Skeletal muscle tissue (tissue), 4 donors: ENCODE results near the gene DHRS3. TPM values are rescaled to one million over a fixed set of nuclear protein-coding genes. Genes with fewer than 3 reads are reported as not detected.

Experiments
- H3K27ac ChIP-seq: one replicate; pipeline ENCODE4 v1.7.0; 2013; ENCODE audit warnings: mild to moderate bottlenecking, low read depth, low read length, inconsistent platforms
- H3K27me3 ChIP-seq, 3 donors: one replicate each; pipeline ENCODE4 v1.7.0; 2013; ENCODE audit warnings: low read length in 3 of 3; ENCODE audit not compliant: control insufficient read depth in 3 of 3, insufficient read depth in 3 of 3
- H3K36me3 ChIP-seq, 3 donors: one replicate each; pipeline ENCODE4 v1.7.0; 2013; ENCODE audit warnings: low read length in 3 of 3; ENCODE audit not compliant: control insufficient read depth in 3 of 3, insufficient read depth in 3 of 3
- H3K4me1 ChIP-seq, 3 donors: one replicate each; pipeline ENCODE4 v1.7.0; 2013; ENCODE audit warnings: low read length in 3 of 3, mild to moderate bottlenecking in 3 of 3; ENCODE audit not compliant: control insufficient read depth in 3 of 3, insufficient read depth in 3 of 3
- H3K4me3 ChIP-seq, 3 donors: one replicate each; pipeline ENCODE4 v1.7.0; 2013; ENCODE audit warnings: low read length in 3 of 3
- H3K9ac ChIP-seq, 3 donors: one replicate each; pipeline ENCODE4 v1.7.0; 2013; ENCODE audit warnings: low read length in 3 of 3, mild to moderate bottlenecking in 3 of 3, moderate library complexity in 2 of 3, low read depth in 1 of 3
- H3K9me3 ChIP-seq, 3 donors: one replicate each; pipeline ENCODE4 v1.7.0; 2013; ENCODE audit warnings: low read length in 3 of 3; ENCODE audit not compliant: control insufficient read depth in 3 of 3
- total RNA-seq: library from RNA; depleted of rRNA; stranded (reverse); fragments of >200 nt; gene quantifications from one replicate; pipeline ENCODE4 v1.2.3, GENCODE V29; 2014
- donor health status: Osteomylitis.

The DHRS3 gene
- total RNA-seq, 1 donor from 2014 or later: 37.6 TPM

- Histone ChIP-seq H3K9ac (peak overlapping the region; percentile 45 to 61 (median 57)), H3K4me1 (peaks cover 56 to 58% (median 57%) of the 10 kb centered on the region in 3 donors), H3K27ac (peak overlapping the region; percentile 91), H3K36me3 (no peaks in the 10 kb centered on the region), H3K9me3 (no peaks in the 10 kb centered on the region), H3K4me3 (peak overlapping the region in 2 of 3 donors; percentile 48 to 61), H3K27me3 (no peaks in the 10 kb centered on the region)
Observed at GRCh38 chr1:12548973-12549459, 69.0 kb downstream of the DHRS3 start.

- no peaks in the 10 kb centered on the region for H3K9me3 ChIP-seq
- no peaks in the 10 kb centered on the region for H3K27me3 ChIP-seq
- H3K27ac ChIP-seq: peak overlapping the region; percentile 91
- H3K4me1 ChIP-seq: peaks cover 50 to 53% (median 51%) of the 10 kb centered on the region in 3 donors
- no peak overlapping the region for H3K4me3 ChIP-seq
- H3K9ac ChIP-seq: peak overlapping the region; percentile 20 to 57 (median 45)
- H3K36me3 ChIP-seq: no peaks in the 10 kb centered on the region
Observed at GRCh38 chr1:12548279-12548972, 69.6 kb downstream of the DHRS3 start.

- H3K4me1 ChIP-seq: peaks cover 43 to 45% (median 44%) of the 10 kb centered on the region in 3 donors
- no peaks in the 10 kb centered on the region for H3K27me3 ChIP-seq
- peak overlapping the region in 1 of 3 donors; percentile 25 for H3K9ac ChIP-seq
- H3K9me3 ChIP-seq: no peaks in the 10 kb centered on the region
- no peak overlapping the region for H3K4me3 ChIP-seq
- H3K27ac ChIP-seq: peak overlapping the region; percentile 91
- no peaks in the 10 kb centered on the region for H3K36me3 ChIP-seq
Observed at GRCh38 chr1:12547586-12548225, 70.3 kb downstream of the DHRS3 start.

GRCh38 chr1:12546771-12547585 lies 71.0 kb downstream of the DHRS3 start:
- Histone ChIP-seq H3K9ac (no peak overlapping the region), H3K4me3 (no peak overlapping the region), H3K4me1 (peaks cover 36 to 42% (median 40%) of the 10 kb centered on the region in 3 donors), H3K27me3 (no peaks in the 10 kb centered on the region), H3K27ac (peak overlapping the region; percentile 91), H3K36me3 (no peaks in the 10 kb centered on the region), H3K9me3 (no peaks in the 10 kb centered on the region)

- peaks cover 49 to 56% (median 54%) of the 10 kb centered on the region in 3 donors for H3K4me1 ChIP-seq
- no peaks in the 10 kb centered on the region for H3K9me3 ChIP-seq
Observed at GRCh38 chr1:12544992-12545391, 73.0 kb downstream of the DHRS3 start.

GRCh38 chr1:12544357-12544756 lies 73.7 kb downstream of the DHRS3 start:
- no peaks in the 10 kb centered on the region for H3K27me3 ChIP-seq
- H3K9ac ChIP-seq: no peak overlapping the region
- peaks cover 48 to 55% (median 54%) of the 10 kb centered on the region in 3 donors for H3K4me1 ChIP-seq
- H3K36me3 ChIP-seq: no peaks in the 10 kb centered on the region
- no peak overlapping the region for H3K4me3 ChIP-seq
- H3K27ac ChIP-seq: no peak overlapping the region
- H3K9me3 ChIP-seq: no peaks in the 10 kb centered on the region

More at GRCh38 chr1:12544992-12545391, 73.0 kb downstream of the DHRS3 start:
- no peak overlapping the region for H3K9ac ChIP-seq
- no peak overlapping the region for H3K27ac ChIP-seq
- no peaks in the 10 kb centered on the region for H3K36me3 ChIP-seq
- no peaks in the 10 kb centered on the region for H3K27me3 ChIP-seq
- H3K4me3 ChIP-seq: no peak overlapping the region

GRCh38 chr1:12543740-12544154 lies 74.3 kb downstream of the DHRS3 start:
- H3K9ac ChIP-seq: no peak overlapping the region
- no peak overlapping the region for H3K27ac ChIP-seq
- no peaks in the 10 kb centered on the region for H3K27me3 ChIP-seq
- H3K36me3 ChIP-seq: no peaks in the 10 kb centered on the region
- H3K4me1 ChIP-seq: peaks cover 42 to 50% (median 49%) of the 10 kb centered on the region in 3 donors
- no peaks in the 10 kb centered on the region for H3K9me3 ChIP-seq
- H3K4me3 ChIP-seq: no peak overlapping the region

GRCh38 chr1:12542616-12543592 lies 75.1 kb downstream of the DHRS3 start:
- no peak overlapping the region for H3K9ac ChIP-seq
- peaks cover 37 to 42% (median 41%) of the 10 kb centered on the region in 3 donors for H3K4me1 ChIP-seq
- H3K27ac ChIP-seq: no peak overlapping the region
- no peaks in the 10 kb centered on the region for H3K36me3 ChIP-seq
- no peak overlapping the region for H3K4me3 ChIP-seq
- no peaks in the 10 kb centered on the region for H3K9me3 ChIP-seq
- no peaks in the 10 kb centered on the region for H3K27me3 ChIP-seq

- H3K9ac ChIP-seq: no peak overlapping the region
Observed at GRCh38 chr1:12542138-12542465, 75.9 kb downstream of the DHRS3 start.

More at GRCh38 chr1:12542138-12542465, 75.9 kb downstream of the DHRS3 start:
- Histone ChIP-seq H3K4me3 (no peak overlapping the region), H3K27me3 (no peaks in the 10 kb centered on the region), H3K4me1 (peaks cover 29 to 34% (median 33%) of the 10 kb centered on the region in 3 donors), H3K27ac (peak overlapping the region; percentile 73), H3K9me3 (no peaks in the 10 kb centered on the region), H3K36me3 (no peaks in the 10 kb centered on the region)
